OCI-LY1 (cell line): ENCODE measurements around the gene MYH15.

Source experiments
- CTCF ChIP-seq: fragments of 200-600 bp; sonication (generic), shearing (Covaris generic); IDR thresholded peaks from 2 replicates; pipeline ENCODE4 v1.5.1; 2017; ENCODE audit warnings: mild to moderate bottlenecking, antibody characterized with exemption, low read length, moderate library complexity, mixed read lengths
- EZH2 ChIP-seq: fragments of 200-600 bp; sonication (generic), shearing (Covaris generic); IDR thresholded peaks from 2 replicates; pipeline ENCODE4 v1.8.0; 2017; ENCODE audit warnings: borderline replicate concordance, mixed run types, mild to moderate bottlenecking, antibody characterized with exemption, low read length, moderate library complexity, mixed read lengths

GRCh38 chr3:108477511-108478147, 32.8 kb downstream of the MYH15 start:
- peak; percentile 75 for TF ChIP-seq CTCF
- TF ChIP-seq EZH2 = no peak
